ENCODE results near the gene GOPC. TPM values are rescaled to one million over a fixed set of nuclear protein-coding genes. Genes with fewer than 3 reads are reported as not detected.

The GOPC gene
- total and polyA plus RNA-seq, 2 experiments from 2014 or later = 15.5 to 26.4 TPM

- no peak overlapping the region for H3K27ac Mint-ChIP-seq
Measured at GRCh38 chr6:117561128-117561527, 41.2 kb downstream of the GOPC start.

GRCh38 chr6:117559299-117559698 lies 43.0 kb downstream of the GOPC start:
- Histone ChIP-seq H3K4me3 (no peak overlapping the region), H4K20me1 (replicated peaks; ENCODE audit: insufficient read depth) (no peaks in the 10 kb centered on the region), H3K27ac (ENCODE audit: low read depth) (no peak overlapping the region), H3K4me1 (ENCODE audit: insufficient read depth) (no peaks in the 10 kb centered on the region), H2AFZ (no peak overlapping the region), H3K4me2 (no peak overlapping the region), H3K9me2 (ENCODE audit: insufficient read depth) (no peaks in the 10 kb centered on the region), H3K79me2 (replicated peaks; ENCODE audit: insufficient read depth) (no peaks in the 10 kb centered on the region), H3K36me3 (ENCODE audit: insufficient read depth) (0 out of 2 replicates have a peak, but pooled peaks cover 4% of the 10 kb centered on the region), H3F3A (replicated peaks; ENCODE audit: low read depth) (no peaks in the 10 kb centered on the region), H3K27me3 (ENCODE audit: insufficient read depth) (no peaks in the 10 kb centered on the region)
- Mint-ChIP-seq H3K9me3 (no peaks in the 10 kb centered on the region), H3K4me3 (no peak overlapping the region), H3K27ac (no peak overlapping the region), H3K27me3 (ENCODE audit: insufficient read depth, low read depth, poor library complexity) (no peaks in the 10 kb centered on the region), H3K36me3 (ENCODE audit: low read depth) (peaks cover 3% of the 10 kb centered on the region; the same call in 2 of the 3 replicates), H3K4me1 (no peaks in the 10 kb centered on the region)
- DNase-seq (ENCODE audit: low spot score) (no peak), ATAC-seq (no peak)
- TF ChIP-seq STAT1 (IDR thresholded peaks at IDR 0.05; ENCODE audit: unreplicated experiment) = no peak
- TF ChIP-seq JUNB (IDR thresholded peaks at IDR 0.05; ENCODE audit: unreplicated experiment) = no peak
- no peak for TF ChIP-seq NANOG (IDR thresholded peaks at IDR 0.05; ENCODE audit: borderline replicate concordance)
- no peak for TF ChIP-seq ETS1 (IDR thresholded peaks at IDR 0.05)
- TF ChIP-seq ZNF462 (CRISPR knock-in tag; IDR thresholded peaks at IDR 0.05) = no peak
- TF ChIP-seq CREB1 (CRISPR knock-in tag; IDR thresholded peaks at IDR 0.05; ENCODE audit: low read depth) = no peak
- TF ChIP-seq CTCF (conservative IDR thresholded peaks at IDR 0.05; ENCODE audit: low read depth in 2 of 2) = no peak
- no peak for TF ChIP-seq EZH2 (IDR thresholded peaks at IDR 0.05; ENCODE audit: low read depth, unreplicated experiment)

More at GRCh38 chr6:117561128-117561527, 41.2 kb downstream of the GOPC start:
- no peaks in the 10 kb centered on the region for H3K27me3 Mint-ChIP-seq (ENCODE audit: insufficient read depth, low read depth, poor library complexity)
- Histone ChIP-seq H2AFZ (no peak overlapping the region), H3K79me2 (replicated peaks; ENCODE audit: insufficient read depth) (no peaks in the 10 kb centered on the region), H3K4me3 (no peak overlapping the region), H3F3A (replicated peaks; ENCODE audit: low read depth) (no peaks in the 10 kb centered on the region), H4K20me1 (replicated peaks; ENCODE audit: insufficient read depth) (no peaks in the 10 kb centered on the region), H3K27me3 (ENCODE audit: insufficient read depth) (no peaks in the 10 kb centered on the region), H3K4me2 (no peak overlapping the region), H3K27ac (ENCODE audit: low read depth) (no peak overlapping the region), H3K9me2 (ENCODE audit: insufficient read depth) (no peaks in the 10 kb centered on the region), H3K36me3 (ENCODE audit: insufficient read depth) (0 out of 2 replicates have a peak, but pooled peaks cover 9% of the 10 kb centered on the region), H3K4me1 (ENCODE audit: insufficient read depth) (no peaks in the 10 kb centered on the region)
- H3K36me3 Mint-ChIP-seq (ENCODE audit: low read depth) = peaks cover 3% of the 10 kb centered on the region; the same call in 2 of the 3 replicates
- no peaks in the 10 kb centered on the region for H3K4me1 Mint-ChIP-seq
- no peak for TF ChIP-seq NANOG (IDR thresholded peaks at IDR 0.05; ENCODE audit: borderline replicate concordance)
- TF ChIP-seq POLR2AphosphoS5 (IDR thresholded peaks at IDR 0.05; ENCODE audit: low read depth) = no peak
- no peak for TF ChIP-seq CREB1 (CRISPR knock-in tag; IDR thresholded peaks at IDR 0.05; ENCODE audit: low read depth)
- H3K4me3 Mint-ChIP-seq = no peak overlapping the region
- no peaks in the 10 kb centered on the region for H3K9me3 Mint-ChIP-seq
- ATAC-seq = no peak
- DNase-seq (ENCODE audit: low spot score) = no peak
